SH-SY5Y (cell line): ENCODE data around the gene RHOA.

Source experiments
- GATA2 ChIP-seq: IDR thresholded peaks from 2 replicates; pipeline ENCODE4 v1.6.1; 2011; ENCODE audit warnings: mild to moderate bottlenecking, low read depth, low read length
- GATA3 ChIP-seq: IDR thresholded peaks from 2 replicates; pipeline ENCODE4 v1.6.1; 2011; ENCODE audit warnings: low read depth, mild to moderate bottlenecking, low read length, moderate library complexity

- TF ChIP-seq GATA2 (no peak), GATA3 (no peak)
Measured at GRCh38 chr3:49406571-49407565, 4.9 kb downstream of the RHOA start.
